ENCODE results near the gene UXT.

GRCh38 chrX:47648376-47648775 lies 10.6 kb downstream of the UXT start:
- TF ChIP-seq CTCF (IDR thresholded peaks at IDR 0.05; ENCODE audit: borderline replicate concordance, extremely low read depth, low read length, poor library complexity, severe bottlenecking) (no peak), EZH2 (IDR thresholded peaks at IDR 0.05; ENCODE audit: borderline replicate concordance, low read depth, low read length, severe bottlenecking) (no peak)
